Stimulated activated effector memory CD8-positive, alpha-beta T cell treated with anti-CD3 and anti-CD28 coated beads, Interleukin-12 subunit alpha, Interleukin-12 subunit beta, amount 100 ng/mL, for 72 hours (primary cell): ENCODE data around the gene COMMD7.

Experiments used
- ATAC-seq: fragments of 150-1000 bp; cut with Tn5 transposase; 2 replicates; pipeline ENCODE4 v1.10.0; 2021
- DNase-seq, 2 donors: peaks; one replicate each; pipeline ENCODE4 v3.0.0; 2021 to 2022; ENCODE audit warnings: low spot score in 2 of 2
- H3K27ac Mint-ChIP-seq: one replicate; pipeline ENCODE4 v1.8.0; 2022; ENCODE audit warnings: mild to moderate bottlenecking, mixed read lengths
- H3K36me3 Mint-ChIP-seq: one replicate; pipeline ENCODE4 v1.8.0; 2022; ENCODE audit warnings: mild to moderate bottlenecking, mixed read lengths
- H3K4me1 Mint-ChIP-seq: one replicate; pipeline ENCODE4 v1.8.0; 2022; ENCODE audit warnings: mixed read lengths
- H3K4me3 Mint-ChIP-seq: one replicate; pipeline ENCODE4 v1.8.0; 2022; ENCODE audit warnings: mild to moderate bottlenecking, mixed read lengths
- H3K9me3 Mint-ChIP-seq: one replicate; pipeline ENCODE4 v1.8.0; 2022; ENCODE audit warnings: mixed read lengths

The COMMD7 gene

GRCh38 chr20:32656827-32657226 is 86.4 kb downstream of the COMMD7 start:
- no peak overlapping the region for H3K27ac Mint-ChIP-seq
- DNase-seq (no peak), ATAC-seq (no peak)
- no peaks in the 10 kb centered on the region for H3K36me3 Mint-ChIP-seq
- H3K4me3 Mint-ChIP-seq: no peak overlapping the region
- peaks cover 5% of the 10 kb centered on the region for H3K9me3 Mint-ChIP-seq
- peaks cover 13% of the 10 kb centered on the region for H3K4me1 Mint-ChIP-seq

- DNase-seq (no peak), ATAC-seq (no peak)
- H3K4me1 Mint-ChIP-seq: peaks cover 13% of the 10 kb centered on the region
- no peak overlapping the region for H3K27ac Mint-ChIP-seq
- no peak overlapping the region for H3K4me3 Mint-ChIP-seq
- H3K36me3 Mint-ChIP-seq: no peaks in the 10 kb centered on the region
- peaks cover 5% of the 10 kb centered on the region for H3K9me3 Mint-ChIP-seq
Observed at GRCh38 chr20:32655903-32656512, 87.3 kb downstream of the COMMD7 start.

GRCh38 chr20:32652739-32653526 is 90.3 kb downstream of the COMMD7 start:
- peak; percentile 95 for ATAC-seq
- Mint-ChIP-seq H3K4me1 (peaks cover 13% of the 10 kb centered on the region), H3K36me3 (no peaks in the 10 kb centered on the region), H3K9me3 (no peaks in the 10 kb centered on the region), H3K27ac (peak overlapping the region; percentile 29), H3K4me3 (no peak overlapping the region)
- peak; percentile 85 to 91 for DNase-seq
